Activated B cell treated with CpG ODN at 0.5 μM for 24 hours (primary cell): Measurements from ENCODE around the gene NOD1. TPM values are rescaled to one million over a fixed set of nuclear protein-coding genes. Genes with fewer than 3 reads are reported as not detected.

Source experiments
- ATAC-seq: fragments of 200-7000 bp; cut with Tn5 transposase; one replicate; pipeline ENCODE4 v1.10.0; 2021; ENCODE audit warnings: low read depth, mild to moderate bottlenecking, moderate library complexity
- CTCF ChIA-PET: fragments of 350-600 bp; sonication (Branson Sonifier 250); formaldehyde crosslinking; loops from one replicate; lab custom pipeline; 2021; ENCODE audit warnings: antibody characterized with exemption; lab: Charles Lee
- POLR2A ChIA-PET: fragments of 350-600 bp; sonication (Branson Sonifier 250); formaldehyde crosslinking; loops from one replicate; lab custom pipeline; 2021; ENCODE audit warnings: antibody characterized with exemption; lab: Charles Lee
- DNase-seq: peaks from one replicate; pipeline ENCODE4 v3.0.0; 2022
- H3K27ac Mint-ChIP-seq: one replicate; pipeline ENCODE4 v1.8.0; 2020; ENCODE audit warnings: mixed read lengths
- H3K27me3 Mint-ChIP-seq: one replicate; pipeline ENCODE4 v1.8.0; 2021; ENCODE audit warnings: mixed read lengths
- H3K36me3 Mint-ChIP-seq: one replicate; pipeline ENCODE4 v1.8.0; 2021; ENCODE audit warnings: low read depth, mixed read lengths
- H3K4me1 Mint-ChIP-seq: one replicate; pipeline ENCODE4 v1.8.0; 2021; ENCODE audit warnings: mixed read lengths
- H3K4me3 Mint-ChIP-seq: one replicate; pipeline ENCODE4 v1.8.0; 2020; ENCODE audit warnings: mild to moderate bottlenecking, mixed read lengths
- H3K9me3 Mint-ChIP-seq: one replicate; pipeline ENCODE4 v1.8.0; 2020; ENCODE audit warnings: mixed read lengths
- CTCF ChIP-seq: fragments of 200-600 bp; IDR thresholded peaks from one replicate; pipeline ENCODE4 v1.8.0; 2022; ENCODE audit warnings: antibody characterized with exemption, mild to moderate bottlenecking
- intact Hi-C: fragments of 100-400 bp; cut with micrococcal nuclease; formaldehyde crosslinking; loops from one replicate; pipeline ENCODE4 v1.15.1; 2024
- total RNA-seq: library from RNA; stranded (reverse); gene quantifications from 2 replicates; pipeline ENCODE4 v1.2.3, GENCODE V29; 2022

NOD1 gene
- total RNA-seq, 1 donor from 2014 or later: 14.0 TPM

- Mint-ChIP-seq H3K4me3 (no peak overlapping the region), H3K4me1 (peaks cover 15% of the 10 kb centered on the region), H3K27ac (no peak overlapping the region), H3K9me3 (no peaks in the 10 kb centered on the region), H3K27me3 (no peaks in the 10 kb centered on the region), H3K36me3 (no peaks in the 10 kb centered on the region)
- POLR2A ChIA-PET: no interaction called here
- intact Hi-C loops: no loop called here
- ATAC-seq (no peak), DNase-seq (no peak)
- CTCF ChIA-PET: no interaction called here
- TF ChIP-seq CTCF: no peak
These were observed 44.9 kb upstream of the NOD1 start for GRCh38 chr7:30523466-30523865.

DNA sequence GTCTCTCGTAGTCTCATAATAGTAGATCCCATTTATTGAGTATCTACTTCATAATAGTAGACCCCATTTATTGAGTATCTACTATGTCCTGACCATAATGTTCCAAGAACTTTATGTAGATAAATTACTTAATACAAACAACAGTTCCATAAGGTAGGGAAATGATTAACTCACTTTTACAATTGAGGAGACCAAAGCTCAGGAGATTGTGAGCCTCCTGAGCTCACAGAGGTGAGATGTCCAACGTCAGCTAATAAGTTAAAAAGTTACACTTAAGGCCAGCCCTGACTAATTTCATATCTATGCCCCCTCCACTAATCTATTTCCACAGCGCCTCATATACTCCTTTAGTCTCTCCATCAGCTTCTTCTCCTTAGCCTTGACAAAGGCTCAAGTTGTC is 43.6 kb upstream of the NOD1 start:
- ChIA-PET POLR2A (no interaction called here), CTCF (interaction anchor here (0.8 to 1.3 kb wide), 4 partner anchors 12 to 44 kb away, joined by 3 to 7 read pairs (median 4); partner anchors contain the start of gene NOD1)
- H3K4me3 Mint-ChIP-seq: no peak overlapping the region
- peaks cover 15% of the 10 kb centered on the region for H3K4me1 Mint-ChIP-seq
- H3K36me3 Mint-ChIP-seq: no peaks in the 10 kb centered on the region
- no peak for TF ChIP-seq CTCF
- no peaks in the 10 kb centered on the region for H3K27me3 Mint-ChIP-seq
- no peaks in the 10 kb centered on the region for H3K9me3 Mint-ChIP-seq
- intact Hi-C loops: no loop called here
- no peak for DNase-seq
- ATAC-seq: no peak
- H3K27ac Mint-ChIP-seq: no peak overlapping the region

- H3K27me3 Mint-ChIP-seq: no peaks in the 10 kb centered on the region
- no peak for TF ChIP-seq CTCF
- no peak for ATAC-seq
- intact Hi-C loops: no loop called here
- H3K36me3 Mint-ChIP-seq: no peaks in the 10 kb centered on the region
- no peak overlapping the region for H3K27ac Mint-ChIP-seq
- POLR2A ChIA-PET: no interaction called here
- peaks cover 15% of the 10 kb centered on the region for H3K4me1 Mint-ChIP-seq
- no peak for DNase-seq
- CTCF ChIA-PET: interaction anchor here (0.8 to 1.3 kb wide), 4 partner anchors 11 to 43 kb away, joined by 3 to 7 read pairs (median 4); partner anchors contain the start of gene NOD1
- H3K9me3 Mint-ChIP-seq: no peaks in the 10 kb centered on the region
- no peak overlapping the region for H3K4me3 Mint-ChIP-seq
These were observed 42.9 kb upstream of the NOD1 start for GRCh38 chr7:30521532-30521931.

DNA sequence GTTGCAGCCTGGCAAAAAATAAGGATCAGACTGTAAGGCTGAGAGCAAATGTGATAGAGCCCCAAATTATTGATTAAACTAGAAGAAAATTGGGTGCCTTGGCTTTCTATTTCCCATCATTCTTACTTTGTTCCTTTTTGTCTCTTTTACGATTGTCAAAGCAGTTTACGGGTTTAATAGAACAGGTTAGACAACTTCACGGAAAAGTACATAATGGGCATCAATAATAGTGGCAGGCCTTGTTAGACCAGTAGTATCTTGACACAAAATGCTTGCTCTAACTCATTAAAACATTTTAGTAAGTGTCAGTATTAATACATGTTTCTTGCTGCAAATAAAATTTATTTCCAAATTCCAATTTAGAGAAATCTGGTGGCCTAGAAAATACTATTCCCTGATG is 40.5 kb upstream of the NOD1 start:
- DNase-seq (no peak), ATAC-seq (no peak)
- Mint-ChIP-seq H3K9me3 (no peaks in the 10 kb centered on the region), H3K4me1 (peaks cover 15% of the 10 kb centered on the region), H3K27ac (no peak overlapping the region), H3K27me3 (no peaks in the 10 kb centered on the region), H3K36me3 (no peaks in the 10 kb centered on the region), H3K4me3 (no peak overlapping the region)
- ChIA-PET CTCF (no interaction called here), POLR2A (no interaction called here)
- TF ChIP-seq CTCF: no peak
- intact Hi-C loops: no loop called here

GRCh38 chr7:30515761-30516160 is 37.2 kb upstream of the NOD1 start:
- CTCF ChIA-PET: no interaction called here
- no peak overlapping the region for H3K4me3 Mint-ChIP-seq
- POLR2A ChIA-PET: no interaction called here

More at GRCh38 chr7:30515761-30516160, 37.2 kb upstream of the NOD1 start:
- DNase-seq (no peak), ATAC-seq (no peak)
- no peak for TF ChIP-seq CTCF
- H3K9me3 Mint-ChIP-seq: no peaks in the 10 kb centered on the region
- no peak overlapping the region for H3K27ac Mint-ChIP-seq
- no peaks in the 10 kb centered on the region for H3K36me3 Mint-ChIP-seq
- intact Hi-C loops: no loop called here
- H3K4me1 Mint-ChIP-seq: peaks cover 7% of the 10 kb centered on the region
- H3K27me3 Mint-ChIP-seq: no peaks in the 10 kb centered on the region
